RCC 7860 (cell line): ENCODE measurements around the gene DPCD.

Experiments used
- DNase-seq: peaks from one replicate; pipeline ENCODE4 v3.0.0-alpha.2; 2015; ENCODE audit warnings: low spot score
- FAIRE-seq: peaks from 2 replicates; lab custom pipeline; 2012; peaks lifted over from hg19 to GRCh38; lab: Jason Lieb, UNC

DPCD gene

DNA sequence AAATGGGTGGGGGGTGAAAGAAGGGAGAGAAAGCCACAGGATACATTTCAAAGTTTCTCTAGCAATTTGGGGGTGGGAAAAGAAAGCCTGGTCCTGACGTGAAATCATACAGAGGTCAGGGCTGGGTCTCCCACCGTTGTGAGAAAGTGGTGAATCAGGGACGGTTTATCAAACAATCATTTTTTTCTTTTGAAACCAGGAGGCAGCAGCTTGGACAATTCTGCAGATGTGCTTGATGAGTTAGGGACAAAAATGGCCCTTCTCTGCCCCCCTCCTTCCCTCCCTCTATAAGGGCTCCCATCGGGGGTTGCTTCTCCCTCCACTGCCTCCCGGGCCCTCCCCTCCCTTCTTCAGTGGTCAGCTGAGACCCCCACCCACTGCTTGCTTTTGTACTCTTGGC, 63.2 kb downstream of the DPCD start:
- DNase-seq: no peak
- no peak for FAIRE-seq

DNA sequence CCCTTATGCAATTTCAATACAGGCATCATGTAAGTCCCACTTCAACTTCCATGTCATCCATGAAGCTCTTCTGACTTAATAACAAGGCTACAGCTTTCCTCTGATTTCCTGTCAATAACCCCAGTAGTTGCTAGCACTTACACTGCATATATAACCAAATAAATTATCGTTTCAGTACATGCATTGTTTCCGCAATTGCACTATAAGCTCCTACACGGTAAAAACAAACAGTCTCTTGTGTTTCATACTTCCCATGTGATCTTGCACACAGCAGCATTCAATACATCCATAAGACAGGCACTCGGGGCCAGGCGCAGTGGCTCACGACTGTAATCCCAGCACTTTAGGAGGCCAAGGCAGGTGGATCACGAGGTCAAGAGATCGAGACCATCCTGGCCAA, 65.4 kb downstream of the DPCD start:
- DNase-seq (no peak), FAIRE-seq (no peak)

DNA sequence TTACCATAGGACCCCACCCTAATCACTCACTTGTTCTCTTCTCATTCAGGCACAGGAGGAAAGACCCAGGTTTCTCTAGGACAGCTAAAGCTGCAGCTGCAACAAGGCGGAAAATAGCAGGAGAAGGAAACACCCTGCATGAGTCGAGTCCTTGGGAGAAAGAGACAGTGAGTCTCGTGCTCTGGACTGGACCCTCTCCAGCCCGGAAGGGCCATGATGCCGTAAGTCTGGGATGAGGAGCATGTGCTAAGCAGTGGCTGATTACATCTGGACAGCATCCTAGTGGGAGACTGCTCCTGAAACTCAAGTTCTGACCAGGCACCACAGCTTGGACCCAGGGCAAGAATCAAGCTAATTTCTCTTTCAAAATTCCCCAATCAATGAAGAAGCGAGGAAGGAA, 67.4 kb downstream of the DPCD start:
- DNase-seq (no peak), FAIRE-seq (no peak)

DNA sequence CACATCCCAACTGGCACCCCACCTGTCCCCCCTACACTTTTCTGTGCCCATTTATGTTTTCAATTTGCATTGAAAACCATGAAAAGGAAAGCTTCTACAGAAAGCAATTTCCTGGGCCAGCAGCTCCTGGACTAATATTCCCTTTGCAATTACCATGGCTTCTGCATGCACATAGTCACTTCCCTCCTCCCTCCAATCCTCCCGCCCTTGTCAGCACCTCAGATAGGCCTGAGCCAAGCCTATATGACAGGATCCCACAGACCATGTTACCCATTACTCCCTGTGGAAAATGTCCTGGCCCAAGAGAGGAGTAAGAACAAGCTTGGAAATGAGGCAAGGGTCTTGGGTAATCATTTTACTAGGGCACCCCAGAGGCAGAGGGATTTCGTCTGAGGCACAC, 68.8 kb downstream of the DPCD start:
- FAIRE-seq: no peak

DNA sequence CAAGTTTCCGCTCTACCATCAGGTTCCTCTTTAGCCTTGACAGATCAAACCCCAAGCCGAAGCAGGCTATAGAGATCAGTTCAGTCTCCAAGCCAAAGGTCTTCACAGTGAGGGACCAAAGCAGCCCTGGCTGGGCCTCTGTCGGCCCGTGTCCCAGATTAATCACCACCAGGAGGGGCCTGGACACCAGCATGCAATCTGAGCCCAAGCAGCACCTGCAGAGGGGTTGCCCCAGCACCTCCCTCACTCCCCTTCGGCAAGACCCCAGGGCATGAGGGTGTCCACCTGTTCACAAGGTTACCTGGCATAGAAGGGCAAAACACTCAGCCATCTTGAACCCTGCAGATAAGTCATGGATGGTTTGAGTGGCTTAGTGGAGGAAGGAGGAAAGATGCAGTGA, 70.9 kb downstream of the DPCD start:
- no peak for FAIRE-seq

More for the DNA sequence above, 68.8 kb downstream of the DPCD start:
- no peak for DNase-seq

More for the DNA sequence above, 70.9 kb downstream of the DPCD start:
- no peak for DNase-seq
